GM12878 (cell line): Measurements from ENCODE around the gene PCDHB6. TPM values are rescaled to one million over a fixed set of nuclear protein-coding genes. Genes with fewer than 3 reads are reported as not detected.
"Not testable (repeated sequence)": the region's sequence is repeated elsewhere in the genome, so short reads cannot be mapped to it uniquely, and the experiment has no call there.

Source experiments
- ATAC-seq: fragments of 200-7000 bp; cut with Tn5 transposase; 3 replicates; pipeline ENCODE4 v1.9.1; 2020; ENCODE audit warnings: mild to moderate bottlenecking, moderate library complexity
- BruUV-seq: library from RNA; stranded (reverse); fragments of 400-500 nt; replicated peaks from 2 replicates; lab custom pipeline; 2021; lab: Mats Ljungman, UMichigan
- CTCF ChIA-PET: fragments of 300-600 bp; sonication (Branson Sonifier 250); formaldehyde crosslinking; extraction: SDS; loops from one replicate; lab custom pipeline; 2021; ENCODE audit warnings: inconsistent platforms; lab: Yijun Ruan, JAX
- POLR2A ChIA-PET: fragments of 350-600 bp; formaldehyde crosslinking; extraction: SDS; loops from one replicate; lab custom pipeline; 2021; ENCODE audit warnings: inconsistent platforms; lab: Charles Lee
- RAD21 ChIA-PET: fragments of 300-600 bp; sonication (Branson Sonifier 250); formaldehyde crosslinking; loops from one replicate; lab custom pipeline; 2023; ENCODE audit warnings: antibody characterized with exemption; ENCODE audit not compliant: unreplicated experiment; lab: Charles Lee
- SMC1A ChIA-PET: fragments of 300-600 bp; sonication (Branson Sonifier 250); formaldehyde crosslinking; loops from one replicate; lab custom pipeline; 2023; ENCODE audit not compliant: unreplicated experiment, uncharacterized antibody; lab: Charles Lee
- DNase-seq: peaks from one replicate; pipeline ENCODE4 v3.0.0-alpha.2; 2011; ENCODE audit warnings: low read depth, low spot score
- FAIRE-seq: peaks from 3 replicates; lab custom pipeline; 2011; peaks lifted over from hg19 to GRCh38; lab: Jason Lieb, UNC
- H2AFZ ChIP-seq: 2 replicates; pipeline ENCODE4 v1.6.0; 2011; ENCODE audit warnings: low read depth, low read length, control low read depth; ENCODE audit not compliant: control insufficient read depth
- H3K27ac ChIP-seq: 2 replicates; pipeline ENCODE4 v1.5.1; 2011; ENCODE audit warnings: control low read depth; ENCODE audit not compliant: control insufficient read depth, insufficient read depth
- H3K27me3 ChIP-seq, 2 experiments: replicated peaks in 1 of 2; 2 replicates each; pipeline versions ENCODE4 v1.6.0 to v1.6.1; 2011; ENCODE audit warnings: low read length in 1 of 2; ENCODE audit not compliant: control insufficient read depth in 2 of 2, insufficient read depth in 2 of 2
- H3K36me3 ChIP-seq, 2 experiments: 2 replicates each; pipeline ENCODE4 v1.5.1; 2011; ENCODE audit warnings: low read length in 1 of 2; ENCODE audit not compliant: control insufficient read depth in 2 of 2, insufficient read depth in 2 of 2
- H3K4me1 ChIP-seq: 2 replicates; pipeline ENCODE4 v1.6.1; 2011; ENCODE audit warnings: mild to moderate bottlenecking, low read length, moderate library complexity, mixed read lengths; ENCODE audit not compliant: control insufficient read depth, insufficient read depth
- H3K4me2 ChIP-seq: 2 replicates; pipeline ENCODE4 v1.6.0; 2011; ENCODE audit warnings: control low read depth; ENCODE audit not compliant: control insufficient read depth, insufficient read depth
- H3K4me3 ChIP-seq: fragments of 200-600 bp; sonication (generic); 2 replicates; pipeline ENCODE4 v1.5.1; 2016
- H3K79me2 ChIP-seq: 2 replicates; pipeline ENCODE4 v1.6.0; 2011; ENCODE audit warnings: low read length; ENCODE audit not compliant: control insufficient read depth, insufficient read depth
- H3K9ac ChIP-seq: 2 replicates; pipeline ENCODE4 v1.8.0; 2011; ENCODE audit warnings: low read length, control low read depth, mixed read lengths; ENCODE audit not compliant: control insufficient read depth, insufficient read depth
- H3K9me3 ChIP-seq: replicated peaks from 3 replicates; pipeline ENCODE4 v1.5.1; 2011; ENCODE audit warnings: mild to moderate bottlenecking, low read length; ENCODE audit not compliant: control insufficient read depth, insufficient read depth
- H4K20me1 ChIP-seq: 2 replicates; pipeline ENCODE4 v1.6.0; 2011; ENCODE audit not compliant: control insufficient read depth, insufficient read depth
- RAD21 ChIP-seq: IDR thresholded peaks from 2 replicates; pipeline ENCODE4 v1.6.1; 2011; ENCODE audit warnings: mild to moderate bottlenecking, low read depth, low read length, moderate library complexity; ENCODE audit not compliant: insufficient read depth
- SMC3 ChIP-seq: IDR thresholded peaks from 2 replicates; pipeline ENCODE4 v1.6.1; 2011; ENCODE audit warnings: low read length, improper control_type of control experiment, borderline replicate concordance
- WGBS: methylation state at CpG from one replicate; pipeline ENCODE4 v1.1.6; 2016; ENCODE audit warnings: low lambda C conversion rate; ENCODE audit not compliant: insufficient replicate concordance, insufficient coverage; ENCODE audit errors: missing lambda C conversion rate; 5-methylcytosine and 5-hydroxymethylcytosine counted together
- in situ Hi-C: fragments of 300-500 bp; cut with MboI; formaldehyde crosslinking; loops from 9 replicates; pipeline ENCODE4 v1.14.3; 2018; ENCODE audit warnings: mixed read lengths
- intact Hi-C: fragments of 100-400 bp; cut with micrococcal nuclease; formaldehyde crosslinking; loops from one replicate; pipeline ENCODE4 v1.14.2; 2022; ENCODE audit not compliant: unreplicated experiment
- polyA plus RNA-seq, 11 experiments: library from polyadenylated mRNA; depleted of rRNA in 4 of 11; unstranded in 6 of 11; stranded (reverse) in 5 of 11; fragments of >200 nt; fragmentation: Nextera tagmentation in 4 of 11; fragmentation: Illumina TruSeq in 1 of 11; extraction: Ambion mirVana in 4 of 11; extraction: Trizol in 1 of 11; gene quantifications; 1 replicate in 1 of 11; 2 replicates in 10 of 11; pipeline versions ENCODE4 v1.2.1 to v1.2.3, GENCODE V29; 2011 to 2016; ENCODE audit warnings: inconsistent platforms in 2 of 11, missing spikeins in 2 of 11, low read depth in 1 of 11
- total RNA-seq, 4 experiments: library from RNA; depleted of rRNA in 3 of 4; stranded (reverse); fragments of >200 nt in 3 of 4; fragmentation: Illumina TruSeq in 1 of 4; extraction: Trizol in 1 of 4; gene quantifications; 2 replicates each; pipeline versions ENCODE4 v1.2.1 to v1.2.3, GENCODE V29; 2013 to 2021

The PCDHB6 gene
- total and polyA plus RNA-seq, 10 of the 15 experiments (the other 5 are each of a cell fraction or from before 2014, with no cell fraction given), result not detected

- Histone ChIP-seq H3K9ac (no peak within 1 kb of the TSS), H2AFZ (no peak within 1 kb of the TSS), H3K4me3 (no peak within 1 kb of the TSS), H3K36me3 (no peaks in the 10 kb centered on the region), H3K27ac (no peak within 1 kb of the TSS), H3K4me2 (no peak within 1 kb of the TSS), H4K20me1 (no peaks in the 10 kb centered on the region), H3K27me3 (no peaks in the 10 kb centered on the region), H3K79me2 (no peaks in the 10 kb centered on the region), H3K4me1 (no peaks in the 10 kb centered on the region), H3K9me3 (no peaks in the 10 kb centered on the region; the same call in 2 of the 3 replicates)
- POLR2A ChIA-PET, result no interaction called here
- SMC1A ChIA-PET, result no interaction called here
- BruUV-seq, result no TSS peak
- FAIRE-seq, result no peak
- no peak for DNase-seq
- CTCF ChIA-PET, result no interaction called here
- peak; percentile 17; the same call in 1 of the 2 replicates for TF ChIP-seq RAD21
- TF ChIP-seq SMC3, result no peak
- RAD21 ChIA-PET, result no interaction called here
- 21% methylated on average over 13 of the region's 13 CpGs for WGBS
- intact Hi-C loops (loop anchor here (10.0 kb wide), 1 partner anchor 383 kb away; no protein-coding TSS in a partner anchor), in situ Hi-C loops (no loop called here)
- ATAC-seq, result no peak
Measured at GRCh38 chr5:141182248-141182647, 32.4 kb downstream of the PCDHB6 start, which contains the start of gene PCDHB16. Gene PCDHB16, plus strand, starts transcription at chr5:141182387. Its CDS starts 173 bp downstream, at chr5:141182560.

- in situ Hi-C loops, BruUV-seq, H3K4me2 ChIP-seq, RAD21 ChIA-PET, CTCF ChIA-PET, H4K20me1 ChIP-seq, H3K36me3 ChIP-seq, ATAC-seq, H3K4me3 ChIP-seq, H3K9me3 ChIP-seq, H2AFZ ChIP-seq, H3K79me2 ChIP-seq, POLR2A ChIA-PET, H3K27ac ChIP-seq, FAIRE-seq, DNase-seq, H3K27me3 ChIP-seq, SMC1A ChIA-PET, H3K4me1 ChIP-seq, H3K9ac ChIP-seq: not testable (repeated sequence)
- WGBS, result 54% methylated on average over 17 of the region's 69 CpGs
- intact Hi-C loops, result loop anchor here (10.0 kb wide), 1 partner anchor 381 kb away; no protein-coding TSS in a partner anchor
Measured at GRCh38 chr5:141184117-141184855, 34.4 kb downstream of the PCDHB6 start.
